Gastrocnemius medialis (tissue), 4 donors: Measurements from ENCODE around the gene CIPC.

Source experiments
- POLR2A ChIP-seq, 2 donors: fragments of 450-650 bp; IDR thresholded peaks; one replicate each; pipeline ENCODE4 v1.6.1; 2017; ENCODE audit warnings: antibody characterized with exemption in 2 of 2, mild to moderate bottlenecking in 2 of 2, moderate library complexity in 2 of 2
- TF ChIP-seq, protein P1 (sequence below), 5 experiments: fragments of 450-650 bp in 3 of 5; fragments of 200-600 bp in 2 of 5; sonication (generic) in 2 of 5; IDR thresholded peaks in 4 of 5; conservative IDR thresholded peaks in 1 of 5; 1 replicate in 4 of 5; 2 replicates in 1 of 5; pipeline ENCODE4 v1.5.1; 2016 to 2019; ENCODE audit warnings: antibody characterized with exemption in 5 of 5, mild to moderate bottlenecking in 3 of 5, moderate library complexity in 3 of 5

DNA sequence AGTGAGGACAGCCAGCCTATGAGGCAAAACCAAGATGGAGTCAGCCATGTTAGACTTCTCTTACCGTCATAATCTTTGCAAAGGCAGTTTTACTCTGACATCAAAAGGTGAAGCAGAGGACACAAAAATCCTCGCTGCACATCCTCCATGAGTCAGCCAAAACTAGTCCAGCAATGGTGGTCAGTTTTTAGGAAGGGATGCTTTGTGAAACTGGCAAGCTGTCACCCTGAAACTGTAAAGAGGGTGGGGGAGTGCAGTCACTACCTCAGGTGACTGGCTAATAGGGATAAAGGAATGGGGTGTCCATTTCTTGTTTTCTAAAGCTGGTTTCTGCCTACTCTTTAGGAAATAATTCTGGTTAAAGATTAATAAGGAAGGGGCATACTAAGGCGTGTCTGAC lies 5.4 kb upstream of the CIPC start:
- TF ChIP-seq, protein P1, sequence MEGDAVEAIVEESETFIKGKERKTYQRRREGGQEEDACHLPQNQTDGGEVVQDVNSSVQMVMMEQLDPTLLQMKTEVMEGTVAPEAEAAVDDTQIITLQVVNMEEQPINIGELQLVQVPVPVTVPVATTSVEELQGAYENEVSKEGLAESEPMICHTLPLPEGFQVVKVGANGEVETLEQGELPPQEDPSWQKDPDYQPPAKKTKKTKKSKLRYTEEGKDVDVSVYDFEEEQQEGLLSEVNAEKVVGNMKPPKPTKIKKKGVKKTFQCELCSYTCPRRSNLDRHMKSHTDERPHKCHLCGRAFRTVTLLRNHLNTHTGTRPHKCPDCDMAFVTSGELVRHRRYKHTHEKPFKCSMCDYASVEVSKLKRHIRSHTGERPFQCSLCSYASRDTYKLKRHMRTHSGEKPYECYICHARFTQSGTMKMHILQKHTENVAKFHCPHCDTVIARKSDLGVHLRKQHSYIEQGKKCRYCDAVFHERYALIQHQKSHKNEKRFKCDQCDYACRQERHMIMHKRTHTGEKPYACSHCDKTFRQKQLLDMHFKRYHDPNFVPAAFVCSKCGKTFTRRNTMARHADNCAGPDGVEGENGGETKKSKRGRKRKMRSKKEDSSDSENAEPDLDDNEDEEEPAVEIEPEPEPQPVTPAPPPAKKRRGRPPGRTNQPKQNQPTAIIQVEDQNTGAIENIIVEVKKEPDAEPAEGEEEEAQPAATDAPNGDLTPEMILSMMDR (IDR thresholded peaks at IDR 0.05 in 4 of 5, conservative IDR thresholded peaks at IDR 0.05 in 1 of 5) = no peak
- no peak for TF ChIP-seq POLR2A (IDR thresholded peaks at IDR 0.05)
